ENCODE data around the gene EN2.

Gene EN2

DNA sequence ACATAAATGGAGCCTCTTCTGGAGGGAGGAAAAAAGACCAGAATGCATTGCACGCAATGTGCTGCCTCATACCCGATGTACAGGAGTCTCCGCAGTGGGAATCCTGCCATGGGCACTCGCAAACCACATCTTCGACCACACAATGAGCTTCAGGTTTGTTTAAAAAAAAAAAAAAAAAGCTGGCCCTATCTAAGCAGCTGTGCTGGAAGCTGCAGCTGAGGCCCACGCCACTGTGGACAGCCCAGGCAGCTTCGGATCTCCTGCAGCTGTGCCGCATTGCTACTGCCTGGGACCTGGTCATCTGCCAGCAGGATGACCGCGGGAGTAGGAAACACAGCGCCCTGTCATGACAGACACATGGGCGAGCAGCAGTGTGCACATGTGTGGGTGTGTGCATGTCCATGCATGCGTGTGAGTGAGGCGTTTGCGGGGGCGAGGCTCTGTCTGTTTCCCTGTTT, 26.0 kb downstream of the EN2 start:
- DNase-seq = peak in 6 of 58 donors; percentile 11 to 34 (median 18)

DNA sequence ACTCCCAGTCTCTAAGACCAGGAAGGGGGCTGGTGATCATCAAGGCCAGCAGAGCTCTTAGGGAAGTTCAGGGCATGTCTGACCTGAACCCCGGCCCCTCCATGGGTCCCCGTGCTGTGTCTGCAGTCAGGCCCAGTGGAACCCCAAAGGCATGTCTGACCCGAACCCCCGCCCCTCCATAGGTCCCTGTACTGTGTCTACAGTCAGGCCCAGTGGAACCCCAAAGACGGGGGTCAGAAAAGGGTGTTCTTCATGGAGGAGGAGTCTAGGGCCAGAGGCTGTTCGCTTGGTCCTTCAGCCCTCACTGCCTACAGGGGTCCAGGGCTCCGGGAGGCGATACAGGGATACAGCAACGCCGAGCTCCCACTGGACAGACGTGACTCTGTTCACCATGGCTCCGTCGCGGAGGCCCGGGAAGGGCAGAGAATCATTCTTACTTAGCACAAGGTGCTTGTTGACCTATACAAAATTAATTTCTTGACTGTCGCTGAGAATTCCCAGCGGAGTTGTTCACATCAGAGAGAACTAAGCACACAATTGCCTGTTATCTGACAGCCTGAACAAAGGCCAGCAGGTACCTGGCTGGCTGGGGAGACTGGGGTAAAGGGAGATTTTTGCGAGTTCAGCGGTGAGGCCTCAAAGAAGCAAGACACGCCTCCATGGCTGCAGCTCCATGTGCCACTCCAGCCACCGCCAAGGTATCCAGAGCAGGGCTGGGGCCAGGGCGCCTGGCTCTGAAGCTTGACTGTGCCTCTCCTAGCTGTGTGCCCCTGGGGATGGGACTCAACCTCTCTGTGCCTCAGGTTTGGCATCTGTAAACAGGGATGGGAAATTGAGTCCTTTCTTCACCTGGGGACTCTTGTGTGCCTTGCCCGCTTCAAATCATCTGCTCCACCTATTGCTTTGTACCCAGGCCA, 26.8 kb downstream of the EN2 start:
- DNase-seq = no peak

DNA sequence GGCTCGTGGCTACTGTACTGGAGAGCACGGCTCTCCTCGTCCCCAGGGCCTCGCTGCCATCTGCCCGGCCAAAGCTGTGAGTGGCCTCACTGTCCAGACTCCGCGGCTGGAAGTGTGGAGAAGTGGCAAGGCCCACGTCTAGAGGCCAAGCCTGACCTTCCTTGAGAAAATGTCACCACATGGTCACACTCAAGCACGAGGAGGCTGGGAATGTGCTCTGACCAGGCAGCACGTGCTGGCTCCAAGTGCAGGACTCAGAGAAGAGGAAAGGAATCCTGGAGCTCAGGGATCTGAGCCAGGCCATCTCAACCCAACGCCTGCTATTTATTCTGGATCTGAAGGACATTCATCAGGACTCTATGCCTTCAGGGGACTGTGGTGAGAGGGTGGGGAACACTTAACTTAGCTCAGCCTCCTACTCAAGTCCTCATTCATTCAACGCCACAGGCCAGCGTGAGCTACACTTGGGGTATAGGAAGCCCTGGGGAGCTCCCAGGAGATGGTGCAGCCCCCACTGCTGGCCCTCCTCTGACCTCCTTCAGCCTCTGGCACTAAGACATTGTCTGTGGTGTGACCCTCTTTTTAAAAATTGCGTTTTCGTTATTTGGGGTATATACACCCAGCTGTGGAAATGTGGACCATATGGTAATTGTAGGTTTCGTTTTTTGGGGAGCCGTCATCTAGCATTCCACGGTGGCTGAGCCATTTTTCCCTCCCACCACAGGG, 29.0 kb downstream of the EN2 start:
- DNase-seq = no peak

DNA sequence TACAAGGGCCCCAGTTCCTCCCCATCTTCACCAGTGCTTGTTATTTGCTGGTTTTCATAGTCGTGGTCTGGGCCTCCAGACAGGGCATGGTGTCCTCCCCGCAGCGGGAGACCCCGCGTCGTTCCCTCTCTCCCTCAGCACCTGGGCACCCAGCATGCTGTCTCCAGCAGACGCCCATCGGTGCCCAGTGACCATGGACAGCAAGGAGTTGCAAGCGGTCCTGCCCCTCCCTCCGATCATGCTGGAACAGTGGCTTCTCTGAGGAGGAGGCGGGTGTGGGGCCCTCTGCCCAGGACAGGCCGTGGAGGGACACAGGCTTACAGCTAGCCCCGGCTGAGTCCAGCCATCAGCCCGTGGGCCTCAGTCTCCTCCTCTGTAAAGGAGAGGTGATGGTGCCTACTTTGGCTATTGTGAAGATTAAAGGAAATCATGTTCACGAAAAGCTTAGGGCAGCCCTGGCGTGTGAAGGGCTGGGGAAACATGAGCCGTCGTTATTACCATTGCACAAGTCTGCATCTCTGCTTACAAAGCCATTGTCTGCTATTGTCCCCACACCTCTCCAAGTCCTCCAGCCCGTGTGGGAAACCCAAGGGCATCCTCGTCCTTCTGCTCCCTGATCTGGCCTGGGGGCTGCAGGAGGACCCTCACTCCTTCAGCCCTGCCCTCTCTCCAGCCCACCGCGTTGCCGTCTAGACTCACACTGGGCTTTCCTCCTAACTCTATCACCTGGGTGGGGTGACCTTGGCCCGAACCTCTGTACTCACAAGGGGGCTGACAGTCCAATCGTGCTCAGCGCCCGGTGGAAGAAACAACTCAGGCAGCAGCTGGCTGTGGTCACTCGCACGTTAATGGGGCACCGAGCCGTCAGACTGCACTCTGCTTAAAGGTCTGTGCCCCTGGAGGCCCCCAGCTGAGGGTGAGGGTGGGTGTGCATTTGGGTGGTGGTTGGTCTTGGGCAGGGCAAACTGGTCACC, 29.9 kb downstream of the EN2 start:
- no peak for DNase-seq

DNA sequence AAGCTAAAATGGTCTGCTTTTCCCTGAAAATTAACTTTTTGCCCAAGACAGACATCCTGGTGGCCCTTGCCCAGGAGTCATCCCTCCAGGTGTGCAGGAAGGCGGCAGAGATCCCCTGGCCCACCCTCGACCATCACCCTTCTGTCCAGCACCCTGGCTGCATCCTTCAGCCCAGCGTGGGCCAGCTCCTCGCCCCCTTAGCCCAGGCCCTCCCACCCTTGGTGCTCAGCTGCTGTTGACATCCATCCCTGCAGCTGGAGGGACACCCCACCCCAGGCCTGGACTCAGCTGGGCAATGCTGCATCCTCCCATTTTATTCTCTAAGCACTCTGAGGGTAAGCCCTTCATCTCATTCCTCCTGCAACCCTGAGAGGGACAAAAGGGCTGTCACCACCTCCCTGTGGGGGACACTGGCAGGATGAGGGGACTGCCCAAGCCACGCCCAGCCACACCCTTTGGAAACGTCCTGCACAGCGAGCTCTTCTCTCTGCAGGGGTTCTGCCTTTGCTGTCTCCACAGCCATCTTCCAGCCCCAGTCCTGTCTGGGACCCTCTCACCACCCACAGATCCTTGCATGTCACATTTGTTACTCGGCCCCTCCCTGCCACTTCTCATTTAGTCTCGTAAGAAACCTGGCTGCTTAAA, 30.7 kb downstream of the EN2 start:
- DNase-seq = no peak

DNA sequence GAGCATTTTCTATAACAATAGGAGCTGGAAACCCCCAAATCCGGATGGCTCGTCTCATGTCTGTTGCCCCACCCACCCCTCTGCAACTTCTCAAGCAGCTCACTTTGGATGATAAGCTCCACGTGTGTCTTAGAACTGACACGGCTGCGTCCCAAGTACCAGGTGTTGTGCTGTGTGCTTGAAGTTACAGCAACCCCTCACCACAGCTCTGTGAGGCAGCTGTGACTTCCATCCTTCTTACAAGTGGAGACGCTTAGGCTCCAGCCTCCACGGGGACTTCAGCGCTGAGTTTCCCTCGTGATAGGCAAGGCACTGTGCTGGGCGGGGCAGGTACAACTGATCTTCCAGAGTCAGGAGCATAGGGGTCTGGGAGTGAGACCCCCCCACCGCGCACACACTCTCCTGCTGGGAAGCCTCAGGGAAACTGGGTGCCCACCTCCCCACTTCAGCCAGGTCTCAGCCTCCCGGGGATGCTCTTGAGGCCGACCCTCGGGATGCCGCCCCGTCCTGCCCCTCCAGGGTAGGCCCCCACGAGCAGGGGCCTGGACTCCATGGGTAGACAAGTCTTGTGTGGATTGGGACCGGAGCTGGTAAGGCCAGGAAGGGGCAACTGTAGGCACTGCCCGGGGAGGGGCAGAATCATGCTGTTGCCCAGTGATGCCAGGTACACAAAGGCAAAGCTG, 31.4 kb downstream of the EN2 start:
- no peak for DNase-seq

DNA sequence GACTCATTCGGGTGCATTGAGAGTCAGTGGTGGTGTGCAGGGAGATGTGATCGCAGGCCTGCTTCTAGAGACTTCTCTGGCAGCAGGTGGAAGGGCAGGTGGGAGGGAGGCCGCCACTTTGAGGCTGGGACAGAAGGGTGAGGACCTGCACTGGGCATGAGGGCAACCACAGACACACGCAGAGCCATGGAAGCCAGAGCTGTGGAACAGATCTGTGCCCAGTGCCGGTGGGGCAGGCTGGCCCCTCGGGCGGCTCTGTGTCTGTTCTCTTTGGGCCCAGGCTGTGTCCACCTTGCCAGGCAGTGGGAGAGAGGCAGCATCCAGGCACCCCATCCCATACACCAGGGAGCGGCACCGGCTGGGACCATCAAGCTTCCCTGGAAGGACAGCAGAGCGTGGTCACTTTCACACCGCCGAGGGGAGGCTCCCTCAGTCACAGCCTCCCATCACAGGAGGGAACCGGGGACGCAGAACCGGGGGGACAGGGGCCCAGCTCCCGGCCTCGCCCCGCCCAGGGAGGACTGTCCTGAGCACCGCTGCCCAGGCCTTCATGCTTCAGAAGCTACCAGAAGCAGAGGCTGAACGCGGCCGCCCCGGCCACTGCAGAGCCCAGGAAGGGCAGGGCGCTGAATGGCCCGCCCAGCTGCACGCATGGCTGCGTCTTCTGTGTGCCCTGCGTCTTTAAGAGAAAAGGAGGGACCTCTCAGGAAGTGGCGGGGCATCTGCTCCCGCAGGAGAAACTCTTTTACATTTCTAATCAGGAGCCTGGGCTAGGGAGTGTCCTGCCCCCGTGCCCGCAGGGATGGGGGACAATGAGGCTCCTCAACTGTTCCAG, 32.1 kb downstream of the EN2 start:
- no peak for DNase-seq

DNA sequence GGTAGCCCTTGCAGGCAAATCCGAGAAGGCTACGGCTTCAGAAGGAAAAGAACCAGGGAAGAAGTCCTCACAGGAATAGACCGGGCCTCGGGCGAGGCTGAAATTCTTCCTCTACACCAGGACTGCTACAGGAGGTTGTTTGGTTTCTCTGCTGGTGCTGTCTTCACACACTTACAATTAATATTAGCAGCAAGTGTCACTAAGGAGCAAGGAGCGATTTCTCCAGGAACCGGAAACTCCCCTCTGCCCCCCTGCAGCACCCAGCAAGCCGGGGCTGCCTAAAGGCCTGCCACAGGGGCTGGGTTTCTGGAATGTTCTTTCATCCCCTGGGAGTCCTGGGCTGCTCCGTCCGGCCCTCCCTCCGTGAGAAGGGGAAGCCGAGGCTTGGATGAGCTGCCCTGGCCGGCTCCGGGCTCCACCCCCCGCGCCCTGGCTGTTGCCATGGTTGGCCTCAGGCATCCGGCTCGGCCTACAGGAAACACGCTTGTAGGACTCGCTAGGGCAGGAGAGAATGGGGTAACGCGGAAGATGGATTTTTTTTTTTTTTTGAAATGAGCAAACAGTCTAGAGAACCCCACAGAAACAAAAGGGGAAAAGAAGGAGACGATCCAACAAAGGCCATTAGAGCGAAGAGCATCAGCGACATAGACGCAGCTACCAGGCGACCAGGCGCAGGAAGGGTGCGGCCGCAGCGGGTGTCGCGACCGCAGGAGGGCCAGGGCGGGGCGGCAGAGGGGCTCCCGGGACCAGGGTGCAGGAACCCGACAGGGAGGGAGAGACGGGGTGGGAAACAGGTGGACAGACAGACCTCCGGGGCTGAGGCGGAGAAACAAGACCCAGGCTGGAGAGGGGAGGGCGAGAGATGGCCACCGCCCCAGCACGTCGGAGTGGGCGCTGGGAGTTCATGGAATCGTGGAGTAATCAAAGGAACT, 33.0 kb downstream of the EN2 start:
- peak in 9 of 58 donors; percentile 2 to 44 (median 21) for DNase-seq

DNA sequence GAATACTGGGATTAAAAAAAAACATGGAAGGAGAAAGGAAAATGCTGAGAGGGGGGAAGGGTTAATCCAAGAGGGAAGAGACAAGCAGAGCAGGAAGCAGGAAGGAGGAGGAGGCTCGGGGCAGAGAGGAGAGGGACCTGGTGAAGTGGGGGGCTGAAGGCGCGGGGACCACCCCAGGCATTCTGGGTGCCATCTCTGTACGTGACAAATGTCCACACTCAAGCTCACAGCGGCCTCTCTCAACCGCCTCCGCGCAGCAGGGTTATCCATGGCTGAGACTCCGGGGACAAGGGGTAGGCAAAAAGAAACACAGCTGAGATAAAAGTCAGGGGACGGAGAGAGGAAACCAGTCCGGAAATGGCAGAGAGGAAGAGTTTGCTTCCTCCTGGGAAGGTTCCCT, 33.9 kb downstream of the EN2 start:
- DNase-seq = no peak

DNA sequence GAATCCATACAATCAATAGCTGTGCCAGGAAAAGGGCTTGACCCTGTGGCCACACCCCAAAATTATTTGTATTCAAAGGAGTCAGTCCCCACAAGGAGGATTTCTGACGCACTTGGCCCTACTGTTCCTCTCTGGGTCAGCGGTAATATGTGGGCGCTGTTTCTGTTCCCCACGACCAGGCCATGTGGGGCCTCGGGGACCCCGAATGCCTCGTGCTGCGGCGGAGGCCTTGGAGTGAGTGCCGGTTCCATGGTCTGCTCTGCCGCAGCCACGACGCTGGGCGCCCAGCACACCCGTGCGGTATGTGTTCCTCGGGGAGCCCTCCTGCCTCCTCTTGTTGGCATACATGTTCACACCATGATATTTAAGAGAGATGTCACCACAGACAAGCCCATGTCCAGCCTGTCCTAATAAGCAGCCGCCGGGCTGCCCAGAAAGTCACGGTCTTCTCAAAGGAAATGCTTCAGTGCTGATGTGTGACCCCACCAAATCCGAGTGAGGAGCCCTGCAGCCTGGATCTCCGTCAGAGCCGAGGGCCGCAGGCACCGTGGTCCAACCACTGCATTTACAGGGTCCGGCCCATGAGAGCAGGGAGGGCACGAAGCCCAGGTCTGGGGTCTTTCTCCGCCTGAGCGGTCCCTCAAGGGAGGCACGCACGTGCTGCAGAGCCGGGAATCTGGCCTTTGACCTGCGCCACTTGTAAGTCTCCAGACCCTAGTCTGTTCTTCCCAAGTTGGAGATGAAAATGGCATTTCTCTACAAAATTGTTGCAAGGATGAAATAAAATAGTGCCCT, 36.0 kb downstream of the EN2 start:
- DNase-seq = no peak

DNA sequence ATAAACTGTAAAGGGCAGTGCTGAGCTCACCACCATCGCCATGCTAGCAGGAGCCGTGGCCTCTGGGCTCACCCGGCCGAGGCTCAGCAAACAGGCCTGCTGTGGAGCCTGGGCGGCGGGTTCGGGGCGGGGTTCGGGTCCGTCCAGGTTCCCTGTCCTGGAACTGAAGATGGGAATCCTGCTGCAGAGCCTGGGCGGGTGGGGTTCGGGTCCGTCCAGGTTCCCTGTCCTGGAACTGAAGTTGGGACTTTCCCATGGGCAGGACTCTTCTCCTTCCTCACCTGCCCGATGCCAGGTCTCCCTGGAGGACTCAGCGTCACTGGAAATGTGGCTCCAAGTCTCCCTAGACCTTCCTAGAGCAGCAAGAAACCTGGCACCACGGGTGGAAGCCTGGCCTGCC, 36.6 kb downstream of the EN2 start:
- DNase-seq = no peak

DNA sequence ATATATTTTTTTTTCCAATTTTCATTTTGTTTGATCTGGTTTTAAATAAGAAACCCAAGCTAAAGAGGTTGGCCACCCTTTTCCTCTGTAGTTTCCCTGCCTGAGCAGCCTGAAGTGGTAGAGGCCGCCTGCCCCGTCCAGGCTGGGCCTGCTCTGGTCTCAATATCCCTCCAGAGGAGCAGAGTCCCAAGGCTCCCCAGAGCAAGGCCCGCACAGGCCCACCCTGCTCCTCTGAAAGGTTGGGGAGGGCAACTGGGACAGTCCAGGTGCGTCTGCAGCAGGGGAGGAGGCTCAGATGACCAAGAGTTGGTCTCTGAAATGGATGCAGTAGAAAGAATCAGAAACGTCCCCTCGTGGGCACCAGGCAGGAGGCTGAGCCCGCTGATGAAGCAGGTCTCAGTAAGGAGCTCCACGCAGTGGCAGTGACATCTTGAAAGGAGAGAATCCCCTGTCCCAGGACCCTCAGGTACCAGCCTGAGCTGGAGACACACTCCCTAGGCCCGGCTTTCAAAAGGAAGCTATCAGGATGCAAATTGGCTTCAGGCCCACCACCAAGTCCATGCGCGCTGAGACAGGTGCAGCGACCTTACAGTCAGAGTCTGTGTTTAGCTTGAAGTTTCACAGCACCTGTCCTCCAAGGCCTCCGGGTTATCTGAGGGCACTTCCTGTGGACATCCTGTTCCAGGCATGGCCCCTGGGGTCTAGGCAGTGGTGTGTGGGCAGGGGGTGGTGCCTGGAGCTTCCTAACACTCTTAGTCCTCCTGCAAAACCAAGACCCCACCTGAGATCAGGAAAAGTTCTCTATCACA, 37.7 kb downstream of the EN2 start:
- no peak for DNase-seq

DNA sequence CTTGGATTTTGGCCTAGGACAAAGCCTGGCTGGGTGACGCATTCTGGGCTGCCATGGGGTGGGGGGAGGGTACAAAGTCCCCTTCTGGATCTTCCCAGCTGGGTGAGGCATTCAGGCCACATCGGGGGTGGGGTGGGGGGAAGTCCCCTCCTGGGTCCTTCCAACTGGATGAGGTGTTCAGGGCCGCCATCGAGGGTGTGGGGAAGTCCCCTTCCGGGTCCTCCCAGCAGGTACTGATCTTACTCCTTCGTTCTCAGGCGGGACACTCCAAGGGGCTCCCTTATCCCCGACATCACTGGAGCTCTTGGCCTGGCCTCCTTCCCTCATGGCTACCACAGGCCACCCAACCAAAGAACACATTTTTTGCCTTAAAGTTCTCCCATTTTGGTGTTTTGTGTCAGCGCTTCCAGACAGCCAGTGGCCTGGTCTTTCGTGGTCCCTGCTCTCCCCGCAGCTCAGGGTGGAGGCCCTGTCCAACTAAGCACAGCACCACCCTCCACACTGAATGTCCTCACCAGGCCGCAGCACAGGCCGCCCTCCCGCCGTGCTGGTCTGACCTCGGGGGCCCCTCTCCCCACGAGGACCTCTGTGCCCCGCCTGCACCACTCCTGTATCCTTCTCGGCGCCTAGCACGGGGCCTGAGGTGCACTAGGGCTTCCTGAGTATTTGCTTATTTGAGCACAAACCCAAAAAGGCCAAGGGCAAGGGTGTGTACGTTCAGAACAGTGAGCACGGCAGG, 38.5 kb downstream of the EN2 start:
- no peak for DNase-seq

DNA sequence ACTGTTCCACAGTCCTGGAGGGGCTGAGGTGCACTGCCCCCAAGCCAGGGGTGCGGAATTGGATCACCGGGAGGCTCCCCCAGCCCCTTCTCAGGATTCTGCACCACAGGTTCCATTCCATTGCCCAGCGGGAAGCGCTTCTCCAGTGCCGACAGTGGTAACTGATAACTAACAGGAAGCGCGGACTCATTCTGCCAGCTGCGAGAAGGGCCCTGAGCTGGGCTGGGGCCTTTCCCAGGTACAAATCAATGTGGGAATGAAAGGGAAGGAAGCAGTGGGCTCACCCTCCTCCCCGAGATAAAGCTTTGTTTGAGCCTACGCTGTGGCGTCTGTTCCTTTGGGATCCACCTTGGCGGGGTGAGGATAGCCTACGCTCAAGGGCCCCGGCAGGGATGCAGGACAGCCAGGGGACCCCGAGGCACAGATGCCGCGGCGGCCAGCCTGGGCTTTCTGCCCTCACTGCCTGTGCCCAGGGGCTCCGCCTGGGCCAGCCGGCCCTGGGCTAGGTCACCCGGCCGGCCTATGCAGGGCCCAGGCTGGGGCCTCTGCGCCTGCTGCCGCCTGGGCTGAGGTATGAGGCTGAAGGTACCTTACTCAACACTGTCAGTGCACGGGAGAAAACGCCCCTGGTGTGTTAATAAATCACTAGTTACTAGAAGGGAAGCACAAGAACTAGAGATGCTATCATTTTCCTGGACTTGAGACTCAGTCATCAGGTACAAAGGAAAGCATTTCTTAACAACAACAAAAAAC, 39.4 kb downstream of the EN2 start:
- no peak for DNase-seq

DNA sequence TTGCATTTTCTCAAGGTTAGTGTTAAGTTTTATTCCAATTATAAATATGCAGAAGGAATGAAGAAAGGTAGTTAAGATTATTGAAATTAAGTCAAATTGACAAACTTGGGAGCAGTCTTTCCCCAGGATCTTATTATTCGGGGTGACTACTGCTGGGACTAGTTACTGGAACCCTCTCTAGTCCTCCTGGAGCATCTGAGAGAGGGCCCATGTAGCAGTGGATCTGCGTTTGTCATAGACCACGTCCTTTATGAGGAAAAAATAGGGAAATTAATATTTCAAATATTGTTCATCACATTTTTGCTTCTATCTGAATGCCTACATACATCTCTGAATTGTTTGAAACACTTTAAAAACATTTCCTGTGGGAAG, 47.5 kb downstream of the EN2 start:
- DNase-seq = no peak

Data from anterior cingulate cortex (tissue), 58 donors.